Measurements from ENCODE around the gene INPP5K.

- TF ChIP-seq CTCF (IDR thresholded peaks at IDR 0.05; ENCODE audit: low read depth, low read length, poor library complexity, severe bottlenecking) (no peak), EZH2phosphoT487 (IDR thresholded peaks at IDR 0.05; ENCODE audit: borderline replicate concordance, low read length) (no peak)
These were observed 3.3 kb upstream of the INPP5K start for GRCh38 chr17:1519678-1520077.

Data from DOHH2 (cell line).